GM12878 (cell line): ENCODE data around the gene SBF2.

ENCODE experiments used
- BMI1 ChIP-seq: fragments of 450-650 bp; IDR thresholded peaks from 2 replicates; pipeline ENCODE4 v1.6.1; 2016; ENCODE audit warnings: mild to moderate bottlenecking, moderate library complexity, borderline replicate concordance
- GABPA ChIP-seq: IDR thresholded peaks from 2 replicates; pipeline ENCODE4 v1.6.1; 2014; ENCODE audit warnings: antibody characterized with exemption, low read depth, mild to moderate bottlenecking, inconsistent platforms
- POLR2A ChIP-seq: IDR thresholded peaks from 2 replicates; pipeline ENCODE4 v1.6.1; 2011; ENCODE audit warnings: low read depth, mild to moderate bottlenecking, low read length
- RFX5 ChIP-seq: IDR thresholded peaks from 2 replicates; pipeline ENCODE4 v1.6.1; 2011; ENCODE audit warnings: low read depth, low read length, improper control_type of control experiment
- TCF3 ChIP-seq: IDR thresholded peaks from 2 replicates; pipeline ENCODE4 v1.6.1; 2012; ENCODE audit warnings: low read depth, mild to moderate bottlenecking, low read length, borderline replicate concordance; ENCODE audit not compliant: insufficient read depth
- YY1 ChIP-seq: IDR thresholded peaks from 2 replicates; pipeline ENCODE4 v1.6.1; 2011; ENCODE audit warnings: low read depth, mild to moderate bottlenecking, low read length
- ZZZ3 ChIP-seq: IDR thresholded peaks from 2 replicates; pipeline ENCODE4 v1.6.1; 2011; ENCODE audit warnings: low read depth; ENCODE audit not compliant: control insufficient read depth, insufficient read length
- TF ChIP-seq, protein P1 (sequence below), 3 experiments: IDR thresholded peaks in 2 of 3; conservative IDR thresholded peaks in 1 of 3; 2 replicates each; pipeline ENCODE4 v1.5.1; 2011; ENCODE audit warnings: low read depth in 3 of 3, low read length in 3 of 3, mild to moderate bottlenecking in 3 of 3, control low read depth in 2 of 3, moderate library complexity in 2 of 3, inconsistent platforms in 1 of 3, mixed read lengths in 1 of 3; ENCODE audit not compliant: control insufficient read depth in 2 of 3, insufficient read depth in 1 of 3; ENCODE audit errors: extremely low read depth in 1 of 3
- TF ChIP-seq, protein P2 (sequence below): IDR thresholded peaks from 2 replicates; pipeline ENCODE4 v1.6.1; 2012; ENCODE audit warnings: improper control_type of control experiment, low read depth, low read length; ENCODE audit not compliant: insufficient replicate concordance

GRCh38 chr11:10064828-10065227, 229.2 kb downstream of the SBF2 start:
- TF ChIP-seq, protein P1, sequence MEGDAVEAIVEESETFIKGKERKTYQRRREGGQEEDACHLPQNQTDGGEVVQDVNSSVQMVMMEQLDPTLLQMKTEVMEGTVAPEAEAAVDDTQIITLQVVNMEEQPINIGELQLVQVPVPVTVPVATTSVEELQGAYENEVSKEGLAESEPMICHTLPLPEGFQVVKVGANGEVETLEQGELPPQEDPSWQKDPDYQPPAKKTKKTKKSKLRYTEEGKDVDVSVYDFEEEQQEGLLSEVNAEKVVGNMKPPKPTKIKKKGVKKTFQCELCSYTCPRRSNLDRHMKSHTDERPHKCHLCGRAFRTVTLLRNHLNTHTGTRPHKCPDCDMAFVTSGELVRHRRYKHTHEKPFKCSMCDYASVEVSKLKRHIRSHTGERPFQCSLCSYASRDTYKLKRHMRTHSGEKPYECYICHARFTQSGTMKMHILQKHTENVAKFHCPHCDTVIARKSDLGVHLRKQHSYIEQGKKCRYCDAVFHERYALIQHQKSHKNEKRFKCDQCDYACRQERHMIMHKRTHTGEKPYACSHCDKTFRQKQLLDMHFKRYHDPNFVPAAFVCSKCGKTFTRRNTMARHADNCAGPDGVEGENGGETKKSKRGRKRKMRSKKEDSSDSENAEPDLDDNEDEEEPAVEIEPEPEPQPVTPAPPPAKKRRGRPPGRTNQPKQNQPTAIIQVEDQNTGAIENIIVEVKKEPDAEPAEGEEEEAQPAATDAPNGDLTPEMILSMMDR (IDR thresholded peaks at IDR 0.05 in 2 of 3, conservative IDR thresholded peaks at IDR 0.05 in 1 of 3; ENCODE audit: control insufficient read depth in 2 of 3, extremely low read depth in 1 of 3, insufficient read depth in 1 of 3, low read depth in 3 of 3, low read length in 3 of 3) = no peak
- TF ChIP-seq ZZZ3 = no peak
- TF ChIP-seq YY1 = no peak
- TF ChIP-seq, protein P2, sequence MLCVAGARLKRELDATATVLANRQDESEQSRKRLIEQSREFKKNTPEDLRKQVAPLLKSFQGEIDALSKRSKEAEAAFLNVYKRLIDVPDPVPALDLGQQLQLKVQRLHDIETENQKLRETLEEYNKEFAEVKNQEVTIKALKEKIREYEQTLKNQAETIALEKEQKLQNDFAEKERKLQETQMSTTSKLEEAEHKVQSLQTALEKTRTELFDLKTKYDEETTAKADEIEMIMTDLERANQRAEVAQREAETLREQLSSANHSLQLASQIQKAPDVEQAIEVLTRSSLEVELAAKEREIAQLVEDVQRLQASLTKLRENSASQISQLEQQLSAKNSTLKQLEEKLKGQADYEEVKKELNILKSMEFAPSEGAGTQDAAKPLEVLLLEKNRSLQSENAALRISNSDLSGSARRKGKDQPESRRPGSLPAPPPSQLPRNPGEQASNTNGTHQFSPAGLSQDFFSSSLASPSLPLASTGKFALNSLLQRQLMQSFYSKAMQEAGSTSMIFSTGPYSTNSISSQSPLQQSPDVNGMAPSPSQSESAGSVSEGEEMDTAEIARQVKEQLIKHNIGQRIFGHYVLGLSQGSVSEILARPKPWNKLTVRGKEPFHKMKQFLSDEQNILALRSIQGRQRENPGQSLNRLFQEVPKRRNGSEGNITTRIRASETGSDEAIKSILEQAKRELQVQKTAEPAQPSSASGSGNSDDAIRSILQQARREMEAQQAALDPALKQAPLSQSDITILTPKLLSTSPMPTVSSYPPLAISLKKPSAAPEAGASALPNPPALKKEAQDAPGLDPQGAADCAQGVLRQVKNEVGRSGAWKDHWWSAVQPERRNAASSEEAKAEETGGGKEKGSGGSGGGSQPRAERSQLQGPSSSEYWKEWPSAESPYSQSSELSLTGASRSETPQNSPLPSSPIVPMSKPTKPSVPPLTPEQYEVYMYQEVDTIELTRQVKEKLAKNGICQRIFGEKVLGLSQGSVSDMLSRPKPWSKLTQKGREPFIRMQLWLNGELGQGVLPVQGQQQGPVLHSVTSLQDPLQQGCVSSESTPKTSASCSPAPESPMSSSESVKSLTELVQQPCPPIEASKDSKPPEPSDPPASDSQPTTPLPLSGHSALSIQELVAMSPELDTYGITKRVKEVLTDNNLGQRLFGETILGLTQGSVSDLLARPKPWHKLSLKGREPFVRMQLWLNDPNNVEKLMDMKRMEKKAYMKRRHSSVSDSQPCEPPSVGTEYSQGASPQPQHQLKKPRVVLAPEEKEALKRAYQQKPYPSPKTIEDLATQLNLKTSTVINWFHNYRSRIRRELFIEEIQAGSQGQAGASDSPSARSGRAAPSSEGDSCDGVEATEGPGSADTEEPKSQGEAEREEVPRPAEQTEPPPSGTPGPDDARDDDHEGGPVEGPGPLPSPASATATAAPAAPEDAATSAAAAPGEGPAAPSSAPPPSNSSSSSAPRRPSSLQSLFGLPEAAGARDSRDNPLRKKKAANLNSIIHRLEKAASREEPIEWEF = no peak
- no peak for TF ChIP-seq GABPA
- TF ChIP-seq POLR2A = no peak
- no peak for TF ChIP-seq RFX5
- no peak for TF ChIP-seq BMI1
- TF ChIP-seq TCF3 = no peak
